Renal cortex interstitium (tissue), 3 donors: ENCODE results near the gene AKAP3. TPM values are rescaled to one million over a fixed set of nuclear protein-coding genes. Genes with fewer than 3 reads are reported as not detected.

Experiments used
- polyA plus RNA-seq, 3 donors: library from polyadenylated mRNA; unstranded; fragments of 120-200 nt; gene quantifications; one replicate each; pipeline ENCODE4 v1.2.1, GENCODE V29; 2013; ENCODE audit not compliant: insufficient read length in 3 of 3

The AKAP3 gene
- polyA plus RNA-seq, 3 donors = 3.8 to 4.4 (median 3.8) TPM

Other genes with a start within 250 kb of the AKAP3 start
- not detected for gene FGF6, start 203.2 kb downstream of the AKAP3 start, polyA plus RNA-seq
- 10 to 100 TPM; 22.7 to 37.1 (median 29.0) TPM for gene RAD51AP1, start 110.2 kb downstream of the AKAP3 start, polyA plus RNA-seq
- 10 to 100 TPM; 49.2 to 54.9 (median 54.0) TPM for gene DYRK4, start 86.8 kb downstream of the AKAP3 start, polyA plus RNA-seq
- gene NDUFA9, start 63 bp upstream of the AKAP3 start, polyA plus RNA-seq = 100 to 1,000 TPM; 113 to 124 (median 118) TPM
- gene GALNT8, start 71.3 kb upstream of the AKAP3 start, polyA plus RNA-seq = 1 to 10 TPM; 2.3 to 3.8 (median 3.2) TPM